ENCODE results near the gene CLTCL1.

GRCh38 chr22:19151329-19152191 lies 140.0 kb downstream of the CLTCL1 start:
- TF ChIP-seq EP300 (IDR thresholded peaks at IDR 0.05) (no peak), CTCF (IDR thresholded peaks at IDR 0.05) (no peak)

Data from ovary (tissue), 3 donors.